GM18526 (cell line): ENCODE measurements around the gene RPTOR.

Source experiments
- POLR2A ChIP-seq: IDR thresholded peaks from 3 replicates; pipeline ENCODE4 v1.6.1; 2011; ENCODE audit not compliant: insufficient read length; ENCODE audit errors: extremely low read depth

Gene RPTOR

GRCh38 chr17:80963812-80964543 is 419.3 kb downstream of the RPTOR start:
- no peak for TF ChIP-seq POLR2A

GRCh38 chr17:80964544-80964856 is 419.9 kb downstream of the RPTOR start:
- no peak for TF ChIP-seq POLR2A

GRCh38 chr17:80964859-80965580 is 420.4 kb downstream of the RPTOR start:
- no peak for TF ChIP-seq POLR2A

GRCh38 chr17:80965606-80966005 is 421.0 kb downstream of the RPTOR start:
- TF ChIP-seq POLR2A: no peak

- no peak for TF ChIP-seq POLR2A
Observed at GRCh38 chr17:80967404-80967872, 422.8 kb downstream of the RPTOR start.

- TF ChIP-seq POLR2A: no peak
Observed at GRCh38 chr17:80968602-80969029, 424.0 kb downstream of the RPTOR start.

GRCh38 chr17:80969030-80969673 is 424.5 kb downstream of the RPTOR start:
- no peak for TF ChIP-seq POLR2A

- TF ChIP-seq POLR2A: no peak
Observed at GRCh38 chr17:80969674-80970043, 425.0 kb downstream of the RPTOR start.

- no peak for TF ChIP-seq POLR2A
Observed at GRCh38 chr17:80970044-80970761, 425.6 kb downstream of the RPTOR start.

GRCh38 chr17:80970762-80971703 is 426.4 kb downstream of the RPTOR start:
- TF ChIP-seq POLR2A: no peak

- TF ChIP-seq POLR2A: no peak
Observed at GRCh38 chr17:80971704-80972304, 427.2 kb downstream of the RPTOR start.

GRCh38 chr17:80976701-80977100 is 432.1 kb downstream of the RPTOR start:
- TF ChIP-seq POLR2A: no peak

GRCh38 chr17:80977172-80977571 is 432.5 kb downstream of the RPTOR start:
- no peak for TF ChIP-seq POLR2A
